Upper lobe of right lung (tissue), 1 donor: ENCODE results near the gene SIRT2. TPM values are rescaled to one million over a fixed set of nuclear protein-coding genes. Genes with fewer than 3 reads are reported as not detected.
"Not testable (repeated sequence)": the region's sequence is repeated elsewhere in the genome, so short reads cannot be mapped to it uniquely, and the experiment has no call there.

Source experiments
- ATAC-seq: fragments of 200-7000 bp; cut with Tn5 transposase; one replicate; pipeline ENCODE4 v1.9.1; 2020; ENCODE audit warnings: mild to moderate bottlenecking, moderate library complexity
- DNase-seq: peaks from one replicate; pipeline ENCODE4 v3.0.0-alpha.2; 2020
- H3K27ac ChIP-seq: fragments of 200-600 bp; one replicate; pipeline ENCODE4 v1.8.0; 2022
- H3K27me3 ChIP-seq: fragments of 200-600 bp; one replicate; pipeline ENCODE4 v1.8.0; 2022; ENCODE audit warnings: mild to moderate bottlenecking
- H3K36me3 ChIP-seq: fragments of 200-600 bp; one replicate; pipeline ENCODE4 v1.8.0; 2022
- H3K4me1 ChIP-seq: fragments of 200-600 bp; one replicate; pipeline ENCODE4 v1.8.0; 2022
- H3K4me3 ChIP-seq: fragments of 200-600 bp; one replicate; pipeline ENCODE4 v1.8.0; 2022; ENCODE audit warnings: mild to moderate bottlenecking
- H3K9me3 ChIP-seq: fragments of 200-600 bp; one replicate; pipeline ENCODE4 v1.8.0; 2022
- intact Hi-C: fragments of 100-400 bp; cut with DNase I; formaldehyde crosslinking; loops from one replicate; pipeline ENCODE4 v1.11.0; 2022
- total RNA-seq: library from RNA; stranded (reverse); fragmentation: NEBNext Ultra II Directional; extraction: Animal tissue kit (Norgen Biotek cat#: 25700); gene quantifications from one replicate; pipeline ENCODE4 v1.2.1, GENCODE V29; 2021
- TF ChIP-seq, protein P1 (sequence below): fragments of 200-600 bp; IDR thresholded peaks from one replicate; pipeline ENCODE4 v1.8.0; 2022; ENCODE audit warnings: antibody characterized with exemption
- donor health status: DM: no; HTN: yes; CAD: no; lungs with severe emphysema.

Gene SIRT2
- total RNA-seq, 1 donor from 2014 or later: 59.2 TPM

DNA sequence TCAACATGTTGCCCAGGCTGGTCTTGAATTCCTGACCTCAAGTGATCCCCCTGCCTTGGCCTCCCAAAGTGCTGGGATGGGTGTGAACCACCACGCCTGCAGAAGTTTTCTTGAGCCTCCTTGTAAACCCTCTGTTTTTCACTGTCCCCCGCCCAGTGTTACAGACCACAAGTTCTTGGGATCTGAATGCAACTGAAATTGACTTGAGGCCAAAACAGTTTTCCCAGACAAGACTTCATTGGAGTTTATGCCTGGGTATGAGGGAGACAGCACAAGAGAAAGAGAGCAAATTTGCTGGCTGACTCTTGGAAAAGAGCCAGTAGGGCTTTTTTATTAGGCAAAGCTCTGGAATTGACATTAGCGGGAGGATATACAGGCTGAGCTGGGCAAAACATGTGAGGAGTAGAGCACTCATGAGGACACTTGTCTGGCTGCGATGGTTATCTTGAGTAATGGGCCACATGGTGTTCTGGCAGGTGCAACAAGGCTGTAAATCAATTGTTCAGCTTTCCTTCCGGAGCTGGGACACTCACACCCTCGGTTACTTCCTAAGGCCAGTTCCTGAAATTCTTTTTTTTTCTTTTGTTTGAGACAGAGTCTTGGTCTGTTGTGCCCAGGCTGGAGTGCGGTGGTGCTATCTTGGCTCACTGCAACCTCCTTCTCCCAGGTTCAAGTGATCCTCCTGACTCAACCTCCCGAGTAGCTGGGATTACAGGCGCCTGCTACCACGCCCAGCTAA is 36.9 kb downstream of the SIRT2 start:
- peaks cover 30% of the 10 kb centered on the region for H3K4me1 ChIP-seq
- ATAC-seq (peak; percentile 66), DNase-seq (no peak)
- H3K36me3 ChIP-seq: no peaks in the 10 kb centered on the region
- intact Hi-C loops: no loop called here
- peak overlapping the region; percentile 47 for H3K27ac ChIP-seq
- no peaks in the 10 kb centered on the region for H3K27me3 ChIP-seq
- H3K9me3 ChIP-seq: no peaks in the 10 kb centered on the region
- no peak overlapping the region for H3K4me3 ChIP-seq
- TF ChIP-seq, protein P1, sequence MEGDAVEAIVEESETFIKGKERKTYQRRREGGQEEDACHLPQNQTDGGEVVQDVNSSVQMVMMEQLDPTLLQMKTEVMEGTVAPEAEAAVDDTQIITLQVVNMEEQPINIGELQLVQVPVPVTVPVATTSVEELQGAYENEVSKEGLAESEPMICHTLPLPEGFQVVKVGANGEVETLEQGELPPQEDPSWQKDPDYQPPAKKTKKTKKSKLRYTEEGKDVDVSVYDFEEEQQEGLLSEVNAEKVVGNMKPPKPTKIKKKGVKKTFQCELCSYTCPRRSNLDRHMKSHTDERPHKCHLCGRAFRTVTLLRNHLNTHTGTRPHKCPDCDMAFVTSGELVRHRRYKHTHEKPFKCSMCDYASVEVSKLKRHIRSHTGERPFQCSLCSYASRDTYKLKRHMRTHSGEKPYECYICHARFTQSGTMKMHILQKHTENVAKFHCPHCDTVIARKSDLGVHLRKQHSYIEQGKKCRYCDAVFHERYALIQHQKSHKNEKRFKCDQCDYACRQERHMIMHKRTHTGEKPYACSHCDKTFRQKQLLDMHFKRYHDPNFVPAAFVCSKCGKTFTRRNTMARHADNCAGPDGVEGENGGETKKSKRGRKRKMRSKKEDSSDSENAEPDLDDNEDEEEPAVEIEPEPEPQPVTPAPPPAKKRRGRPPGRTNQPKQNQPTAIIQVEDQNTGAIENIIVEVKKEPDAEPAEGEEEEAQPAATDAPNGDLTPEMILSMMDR: no peak

DNA sequence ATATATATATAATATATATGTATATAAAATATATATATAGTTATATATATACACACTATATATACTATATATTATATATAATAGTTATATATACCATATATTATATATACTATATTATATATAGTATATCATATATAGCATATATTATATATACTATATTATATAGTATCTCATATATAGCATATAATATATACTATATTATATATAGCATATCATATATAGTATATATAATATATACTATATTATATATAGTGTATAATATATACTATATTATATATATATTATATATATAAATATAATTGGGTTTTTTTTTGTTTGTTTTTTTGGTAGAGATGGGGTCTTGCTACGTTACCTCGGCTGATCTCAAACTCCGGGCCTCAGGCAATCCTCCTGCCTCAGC is 38.0 kb downstream of the SIRT2 start:
- intact Hi-C loops: no loop called here
- TF ChIP-seq, protein P1: no peak
- no peaks in the 10 kb centered on the region for H3K9me3 ChIP-seq
- DNase-seq (no peak), ATAC-seq (no peak)
- no peaks in the 10 kb centered on the region for H3K36me3 ChIP-seq
- no peak overlapping the region for H3K4me3 ChIP-seq
- H3K27me3 ChIP-seq: no peaks in the 10 kb centered on the region
- H3K4me1 ChIP-seq: peaks cover 33% of the 10 kb centered on the region
- H3K27ac ChIP-seq: no peak overlapping the region

DNA sequence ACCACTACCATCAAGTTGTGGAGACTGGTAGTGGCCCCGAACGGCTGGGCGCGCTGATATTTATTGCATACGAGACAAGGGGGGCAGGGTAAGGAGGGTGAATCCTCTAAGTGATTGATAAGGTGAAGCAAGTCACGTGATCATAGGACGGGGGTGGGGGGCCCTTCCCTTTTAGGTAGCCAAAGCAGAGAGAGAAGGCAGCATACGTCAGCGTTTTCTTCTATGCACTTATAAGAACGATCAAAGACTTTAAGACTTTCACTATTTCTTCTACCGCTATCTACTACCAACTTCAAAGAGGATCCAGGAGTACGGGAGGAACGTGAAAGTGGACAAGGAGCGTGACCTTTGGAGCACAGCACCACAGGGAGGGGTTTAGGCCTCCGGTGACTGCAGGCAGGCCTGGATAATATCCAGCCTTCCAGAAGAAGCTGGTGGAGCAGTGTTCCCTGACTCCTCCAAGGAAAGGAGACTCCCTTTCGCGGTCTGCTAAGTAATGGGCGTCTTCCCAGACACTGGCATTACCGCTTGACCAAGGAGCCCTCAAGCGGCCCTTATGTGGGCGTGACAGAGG is 39.7 kb downstream of the SIRT2 start:
- H3K27ac ChIP-seq, H3K27me3 ChIP-seq, ATAC-seq, DNase-seq, H3K36me3 ChIP-seq, H3K4me3 ChIP-seq, H3K9me3 ChIP-seq, intact Hi-C loops: not testable (repeated sequence)
- H3K4me1 ChIP-seq: peaks cover 26% of the 10 kb centered on the region

DNA sequence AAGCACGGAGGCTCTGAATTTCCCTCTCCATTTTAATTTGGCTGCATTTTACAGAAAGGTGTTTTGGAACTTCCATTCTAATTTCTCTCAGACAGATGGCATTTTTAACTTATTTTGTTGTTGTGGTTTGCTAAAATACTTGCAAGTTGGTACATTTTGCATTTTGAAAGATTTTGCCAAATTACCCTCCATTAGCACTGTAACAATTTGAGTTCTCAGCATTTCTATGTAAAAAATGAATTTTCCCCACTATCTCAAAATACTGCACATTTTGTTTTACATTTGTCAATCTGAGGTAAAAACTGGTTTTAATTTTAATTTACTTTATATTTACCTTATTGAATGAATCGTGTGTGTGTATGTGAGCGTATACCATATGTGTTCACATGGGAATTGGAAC is 42.6 kb downstream of the SIRT2 start:
- H3K36me3 ChIP-seq: no peaks in the 10 kb centered on the region
- peaks cover 11% of the 10 kb centered on the region for H3K4me1 ChIP-seq
- no peak overlapping the region for H3K27ac ChIP-seq
- intact Hi-C loops: no loop called here
- no peak for DNase-seq
- H3K9me3 ChIP-seq: no peaks in the 10 kb centered on the region
- TF ChIP-seq, protein P1: no peak
- no peak overlapping the region for H3K4me3 ChIP-seq
- no peaks in the 10 kb centered on the region for H3K27me3 ChIP-seq
- no peak for ATAC-seq

DNA sequence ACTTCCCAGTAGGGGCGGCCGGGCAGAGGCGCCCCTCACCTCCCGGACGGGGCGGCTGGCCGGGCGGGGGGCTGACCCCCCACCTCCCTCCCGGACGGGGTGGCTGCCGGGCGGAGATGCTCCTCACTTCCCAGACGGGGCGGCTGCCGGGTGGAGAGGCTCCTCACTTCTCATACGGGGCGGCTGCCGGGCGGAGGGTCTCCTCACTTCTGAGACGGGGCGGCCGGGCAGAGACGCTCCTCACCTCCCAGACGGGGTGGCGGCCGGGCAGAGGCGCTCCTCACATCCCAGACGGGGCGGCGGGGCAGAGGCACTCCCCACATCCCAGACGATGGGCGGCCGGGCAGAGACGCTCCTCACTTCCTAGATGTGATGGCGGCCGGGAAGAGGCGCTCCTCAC is 43.7 kb downstream of the SIRT2 start:
- DNase-seq, H3K36me3 ChIP-seq, ATAC-seq, H3K9me3 ChIP-seq, H3K4me3 ChIP-seq, H3K27ac ChIP-seq, H3K27me3 ChIP-seq, intact Hi-C loops: not testable (repeated sequence)
- peaks cover 14% of the 10 kb centered on the region for H3K4me1 ChIP-seq

DNA sequence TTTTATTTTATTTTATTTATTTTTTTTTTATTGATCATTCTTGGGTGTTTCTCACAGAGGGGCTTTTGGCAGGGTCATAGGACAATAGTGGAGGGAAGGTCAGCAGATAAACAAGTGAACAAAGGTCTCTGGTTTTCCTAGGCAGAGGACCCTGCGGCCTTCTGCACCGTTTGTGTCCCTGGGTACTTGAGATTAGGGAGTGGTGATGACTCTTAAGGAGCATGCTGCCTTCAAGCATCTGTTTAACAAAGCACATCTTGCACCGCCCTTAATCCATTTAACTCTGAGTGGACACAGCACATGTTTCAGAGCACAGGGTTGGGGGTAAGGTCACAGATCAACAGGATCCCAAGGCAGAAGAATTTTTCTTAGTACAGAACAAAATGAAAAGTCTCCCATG is 44.5 kb downstream of the SIRT2 start:
- H3K36me3 ChIP-seq, H3K27ac ChIP-seq, H3K4me3 ChIP-seq, intact Hi-C loops, H3K27me3 ChIP-seq, H3K9me3 ChIP-seq, ATAC-seq, DNase-seq: not testable (repeated sequence)
- peaks cover 15% of the 10 kb centered on the region for H3K4me1 ChIP-seq

DNA sequence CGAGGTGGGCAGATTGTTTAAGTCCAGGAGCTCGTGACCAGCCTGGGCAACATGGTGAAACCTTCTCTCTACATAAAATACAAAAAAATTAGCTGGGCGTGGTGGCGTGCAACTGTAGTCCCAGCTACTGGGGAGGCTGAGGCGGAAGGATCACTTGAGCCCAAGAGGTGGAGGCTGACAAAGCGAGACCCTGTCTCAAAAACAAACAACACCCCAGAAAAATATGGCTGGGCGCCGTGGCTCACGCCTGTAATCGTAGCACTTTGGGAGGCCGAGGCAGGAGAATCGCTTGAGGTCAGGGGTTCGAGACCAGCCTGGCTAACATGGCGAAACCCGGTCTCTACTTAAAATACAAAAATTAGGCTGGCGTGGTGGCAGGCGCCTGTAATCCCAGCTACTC is 46.2 kb downstream of the SIRT2 start:
- DNase-seq: no peak
- H3K9me3 ChIP-seq: no peaks in the 10 kb centered on the region
- intact Hi-C loops: no loop called here
- H3K4me1 ChIP-seq: peaks cover 19% of the 10 kb centered on the region
- H3K27ac ChIP-seq: peak overlapping the region; percentile 99
- ATAC-seq: no peak
- H3K27me3 ChIP-seq: no peaks in the 10 kb centered on the region
- no peaks in the 10 kb centered on the region for H3K36me3 ChIP-seq
- TF ChIP-seq, protein P1: no peak
- H3K4me3 ChIP-seq: peak overlapping the region; percentile 77
